ENCODE measurements around the gene RASAL1. TPM values are rescaled to one million over a fixed set of nuclear protein-coding genes. Genes with fewer than 3 reads are reported as not detected.

Gene RASAL1
- total RNA-seq, 1 experiment from 2014 or later: 2.3 TPM

Small RNA genes lying within 50 kb of the gene (small RNA-seq; reads per million reads assigned to genes)
- gene MIR7106: 0 reads per million in 2 experiments
- gene RF00019: 0 reads per million in 2 experiments

Other genes with a start within 250 kb of the RASAL1 start
- 133 and 137 TPM in 2 replicates for gene OAS1, start 228.8 kb downstream of the RASAL1 start, total RNA-seq (2014; rRNA removed; shearing (Covaris generic))
- 12.3 and 12.8 TPM in 2 replicates for gene OAS3, start 197.3 kb downstream of the RASAL1 start, total RNA-seq (2014; rRNA removed; shearing (Covaris generic))
- gene OAS2, start 157.2 kb downstream of the RASAL1 start, total RNA-seq (2014; rRNA removed; shearing (Covaris generic)): 0.95 and 0.99 TPM in 2 replicates
- gene DTX1, start 79.0 kb downstream of the RASAL1 start, total RNA-seq (2014; rRNA removed; shearing (Covaris generic)): 0.05 TPM in 1 of 2 replicates, not detected in the other
- gene CFAP73, start 14.0 kb upstream of the RASAL1 start, total RNA-seq (2014; rRNA removed; shearing (Covaris generic)): 0.20 and 0.97 TPM in 2 replicates
- 54.5 and 61.9 TPM in 2 replicates for gene DDX54, start 49.7 kb upstream of the RASAL1 start, total RNA-seq (2014; rRNA removed; shearing (Covaris generic))
- 22.3 and 25.9 TPM in 2 replicates for gene RITA1, start 50.0 kb upstream of the RASAL1 start, total RNA-seq (2014; rRNA removed; shearing (Covaris generic))
- 11.3 and 11.4 TPM in 2 replicates for gene TPCN1, start 85.7 kb upstream of the RASAL1 start, total RNA-seq (2014; rRNA removed; shearing (Covaris generic))
- gene SLC8B1, start 199.3 kb upstream of the RASAL1 start, total RNA-seq (2014; rRNA removed; shearing (Covaris generic)): 5.4 and 5.8 TPM in 2 replicates
- gene PLBD2, start 222.8 kb upstream of the RASAL1 start, total RNA-seq (2014; rRNA removed; shearing (Covaris generic)): 13.0 and 16.8 TPM in 2 replicates

All from NCI-H460 (cell line).